Body of pancreas (tissue), 4 donors: Measurements from ENCODE around the gene BTG4.

Source experiments
- CTCF ChIP-seq, 7 experiments: fragments of 450-650 bp in 4 of 7; fragments of 200-600 bp in 3 of 7; sonication (generic) in 3 of 7; IDR thresholded peaks; one replicate each; pipeline ENCODE4 v1.5.1; 2016 to 2019; ENCODE audit warnings: antibody characterized with exemption in 7 of 7
- POLR2A ChIP-seq, 3 donors: fragments of 450-650 bp; IDR thresholded peaks; one replicate each; pipeline ENCODE4 v1.6.1; 2016; ENCODE audit warnings: antibody characterized with exemption in 3 of 3, mild to moderate bottlenecking in 2 of 3

DNA sequence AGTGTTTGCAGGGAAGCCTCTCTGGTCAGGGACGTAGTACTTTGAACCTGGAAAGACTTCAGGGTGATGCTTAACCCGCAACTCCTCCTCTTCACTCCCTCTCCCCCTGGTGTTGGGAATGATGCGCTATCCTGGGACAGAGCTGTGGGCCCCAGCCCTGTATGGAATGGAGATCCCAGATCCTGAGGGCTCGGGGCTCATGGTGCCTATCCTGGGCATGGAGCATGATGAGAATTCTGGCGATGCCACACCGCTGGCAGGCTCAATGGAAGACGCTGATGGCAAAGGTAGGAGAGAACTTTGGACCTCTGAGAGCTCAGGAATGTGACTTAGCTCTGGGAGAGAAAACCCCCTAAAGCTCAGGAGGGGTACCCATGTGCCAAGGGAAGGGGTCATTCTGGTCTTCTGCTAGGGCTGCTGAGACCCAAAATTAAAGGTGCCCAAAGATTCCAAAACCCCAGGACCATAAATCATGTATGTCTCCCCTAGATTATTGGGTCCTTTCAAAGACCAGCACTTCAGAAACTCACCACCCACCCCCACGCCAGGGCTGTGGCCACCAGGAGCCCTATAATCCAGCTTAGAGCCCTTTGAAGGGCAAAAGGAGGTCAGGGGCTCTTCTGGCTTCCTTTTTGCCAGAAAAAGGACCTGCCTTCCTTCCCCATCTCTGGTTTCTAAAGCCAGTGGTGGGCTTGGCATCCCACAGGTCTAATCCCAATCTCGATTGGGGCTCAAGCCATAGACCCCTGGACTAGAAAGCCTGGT is 52.5 kb downstream of the BTG4 start:
- TF ChIP-seq POLR2A (IDR thresholded peaks at IDR 0.05) (no peak), CTCF (IDR thresholded peaks at IDR 0.05) (no peak)
